WTC11 (cell line): Measurements from ENCODE around the gene DNAJA4. TPM values are rescaled to one million over a fixed set of nuclear protein-coding genes. Genes with fewer than 3 reads are reported as not detected.

Source experiments
- ATAC-seq: fragments of 200-7000 bp; cut with Tn5 transposase; 2 replicates; pipeline ENCODE4 v1.10.0; 2021; ENCODE audit warnings: mild to moderate bottlenecking, moderate library complexity
- CTCF ChIA-PET: fragments of 300-600 bp; sonication (Branson Sonifier 250); formaldehyde crosslinking; loops from one replicate; lab custom pipeline; 2021; ENCODE audit warnings: antibody characterized with exemption; lab: Charles Lee
- POLR2A ChIA-PET: fragments of 350-600 bp; sonication (Branson Sonifier 250); formaldehyde crosslinking; loops from one replicate; lab custom pipeline; 2021; ENCODE audit warnings: antibody characterized with exemption; lab: Charles Lee
- DNase-seq: peaks from one replicate; pipeline ENCODE4 v3.0.0; 2021; ENCODE audit warnings: low spot score
- H3K27ac Mint-ChIP-seq: 2 replicates; pipeline ENCODE4 v1.8.0; 2021; ENCODE audit warnings: mixed read lengths
- H3K27me3 Mint-ChIP-seq: 2 replicates; pipeline ENCODE4 v1.8.0; 2021; ENCODE audit warnings: low read depth, mild to moderate bottlenecking, moderate library complexity, mixed read lengths
- H3K36me3 Mint-ChIP-seq: 2 replicates; pipeline ENCODE4 v1.8.0; 2021; ENCODE audit warnings: mixed read lengths
- H3K4me1 Mint-ChIP-seq: 2 replicates; pipeline ENCODE4 v1.8.0; 2022; ENCODE audit warnings: mixed read lengths
- H3K4me3 Mint-ChIP-seq: 2 replicates; pipeline ENCODE4 v1.8.0; 2021; ENCODE audit warnings: mild to moderate bottlenecking, moderate library complexity, mixed read lengths
- H3K9me3 Mint-ChIP-seq: 2 replicates; pipeline ENCODE4 v1.8.0; 2021; ENCODE audit warnings: mixed read lengths
- E2F1 ChIP-seq: sonication (generic); formaldehyde crosslinking; IDR thresholded peaks from 2 replicates; pipeline ENCODE4 v1.8.0; 2022; ENCODE audit warnings: mild to moderate bottlenecking, missing genetic modification reagents
- GTF2I ChIP-seq: fragments of 250-450 bp; sonication (Bioruptor Pico); conservative IDR thresholded peaks from 2 replicates; pipeline ENCODE4 v1.4.0; 2021; ENCODE audit warnings: mild to moderate bottlenecking
- NR1H2 ChIP-seq: sonication (generic); formaldehyde crosslinking; IDR thresholded peaks from 2 replicates; pipeline ENCODE4 v1.9.0; 2021; ENCODE audit warnings: mild to moderate bottlenecking, moderate library complexity, missing genetic modification reagents
- RORB ChIP-seq: fragments of 250-450 bp; sonication (Bioruptor Pico); IDR thresholded peaks from 2 replicates; pipeline ENCODE4 v1.9.0; 2021; ENCODE audit warnings: mild to moderate bottlenecking
- ZNF219 ChIP-seq: sonication (generic); formaldehyde crosslinking; IDR thresholded peaks from 2 replicates; pipeline ENCODE4 v1.8.0; 2023; ENCODE audit warnings: missing genetic modification reagents, mild to moderate bottlenecking, borderline replicate concordance
- ZNF263 ChIP-seq: sonication (generic); formaldehyde crosslinking; IDR thresholded peaks from 2 replicates; pipeline ENCODE4 v1.8.1; 2022; ENCODE audit warnings: low read depth, mild to moderate bottlenecking, moderate library complexity, missing genetic modification reagents
- total RNA-seq: library from RNA; stranded (reverse); gene quantifications from 3 replicates; pipeline ENCODE4 v1.2.3, GENCODE V29; 2021
- TF ChIP-seq, protein P1 (sequence below): fragments of 250-450 bp; sonication (Bioruptor Pico); IDR thresholded peaks from 2 replicates; pipeline ENCODE4 v1.9.0; 2021; ENCODE audit warnings: mild to moderate bottlenecking
- TF ChIP-seq, protein P2 (sequence below): sonication (generic); formaldehyde crosslinking; IDR thresholded peaks from 2 replicates; pipeline ENCODE4 v1.8.0; 2022; ENCODE audit warnings: mild to moderate bottlenecking, missing genetic modification reagents
- TF ChIP-seq, protein P3 (sequence below): fragments of 250-450 bp; sonication (Bioruptor Pico); IDR thresholded peaks from 2 replicates; pipeline ENCODE4 v1.9.0; 2021; ENCODE audit warnings: mild to moderate bottlenecking
- TF ChIP-seq, protein P4 (sequence below): sonication (generic); formaldehyde crosslinking; IDR thresholded peaks from 2 replicates; pipeline ENCODE4 v1.8.1; 2022; ENCODE audit warnings: mild to moderate bottlenecking, missing genetic modification reagents, moderate library complexity, borderline replicate concordance

DNAJA4 gene
- total RNA-seq, 1 experiment from 2014 or later = 7.8 TPM

DNA sequence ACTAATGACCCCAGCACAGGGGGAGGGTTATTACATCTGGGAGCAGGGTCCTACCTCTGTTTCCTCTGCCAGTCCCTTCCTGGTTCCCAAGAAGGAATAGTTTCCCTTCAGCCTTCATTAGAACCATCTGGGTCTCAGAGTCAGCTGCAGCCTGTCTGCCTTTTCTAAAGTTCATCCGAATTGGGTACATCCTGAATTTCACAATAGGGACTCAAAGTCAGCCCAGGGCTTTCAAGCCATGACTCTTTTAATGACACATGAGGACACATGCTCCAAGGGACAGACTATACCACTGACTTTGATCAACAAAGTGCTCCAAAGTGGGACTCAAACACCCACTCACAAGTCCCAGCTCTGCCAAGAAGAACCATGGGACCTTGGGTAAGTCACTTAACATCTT is 63.1 kb downstream of the DNAJA4 start:
- Mint-ChIP-seq H3K9me3 (no peaks in the 10 kb centered on the region), H3K4me3 (no peak overlapping the region), H3K27me3 (no peaks in the 10 kb centered on the region), H3K36me3 (no peaks in the 10 kb centered on the region), H3K27ac (no peak overlapping the region), H3K4me1 (peaks cover 29% of the 10 kb centered on the region)
- no peak for DNase-seq
- POLR2A ChIA-PET = interaction anchor here (0.8 kb wide), 1 partner anchor 13 kb away, joined by 6 read pairs; the partner anchor contains the start of gene CRABP1
- no peak for ATAC-seq
- CTCF ChIA-PET = interaction anchor here (0.6 to 1.2 kb wide), 2 partner anchors 95 to 191 kb away, joined by 3 read pairs; no protein-coding TSS in a partner anchor
- TF ChIP-seq GTF2I (no peak), NR1H2 (no peak), E2F1 (CRISPR knock-in tag) (no peak), ZNF263 (no peak), RORB (CRISPR knock-in tag) (no peak)
- TF ChIP-seq, protein P1, sequence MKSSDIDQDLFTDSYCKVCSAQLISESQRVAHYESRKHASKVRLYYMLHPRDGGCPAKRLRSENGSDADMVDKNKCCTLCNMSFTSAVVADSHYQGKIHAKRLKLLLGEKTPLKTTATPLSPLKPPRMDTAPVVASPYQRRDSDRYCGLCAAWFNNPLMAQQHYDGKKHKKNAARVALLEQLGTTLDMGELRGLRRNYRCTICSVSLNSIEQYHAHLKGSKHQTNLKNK (CRISPR knock-in tag) = no peak
- TF ChIP-seq, protein P2, sequence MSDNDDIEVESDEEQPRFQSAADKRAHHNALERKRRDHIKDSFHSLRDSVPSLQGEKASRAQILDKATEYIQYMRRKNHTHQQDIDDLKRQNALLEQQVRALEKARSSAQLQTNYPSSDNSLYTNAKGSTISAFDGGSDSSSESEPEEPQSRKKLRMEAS (CRISPR knock-in tag) = no peak
- TF ChIP-seq, protein P3, sequence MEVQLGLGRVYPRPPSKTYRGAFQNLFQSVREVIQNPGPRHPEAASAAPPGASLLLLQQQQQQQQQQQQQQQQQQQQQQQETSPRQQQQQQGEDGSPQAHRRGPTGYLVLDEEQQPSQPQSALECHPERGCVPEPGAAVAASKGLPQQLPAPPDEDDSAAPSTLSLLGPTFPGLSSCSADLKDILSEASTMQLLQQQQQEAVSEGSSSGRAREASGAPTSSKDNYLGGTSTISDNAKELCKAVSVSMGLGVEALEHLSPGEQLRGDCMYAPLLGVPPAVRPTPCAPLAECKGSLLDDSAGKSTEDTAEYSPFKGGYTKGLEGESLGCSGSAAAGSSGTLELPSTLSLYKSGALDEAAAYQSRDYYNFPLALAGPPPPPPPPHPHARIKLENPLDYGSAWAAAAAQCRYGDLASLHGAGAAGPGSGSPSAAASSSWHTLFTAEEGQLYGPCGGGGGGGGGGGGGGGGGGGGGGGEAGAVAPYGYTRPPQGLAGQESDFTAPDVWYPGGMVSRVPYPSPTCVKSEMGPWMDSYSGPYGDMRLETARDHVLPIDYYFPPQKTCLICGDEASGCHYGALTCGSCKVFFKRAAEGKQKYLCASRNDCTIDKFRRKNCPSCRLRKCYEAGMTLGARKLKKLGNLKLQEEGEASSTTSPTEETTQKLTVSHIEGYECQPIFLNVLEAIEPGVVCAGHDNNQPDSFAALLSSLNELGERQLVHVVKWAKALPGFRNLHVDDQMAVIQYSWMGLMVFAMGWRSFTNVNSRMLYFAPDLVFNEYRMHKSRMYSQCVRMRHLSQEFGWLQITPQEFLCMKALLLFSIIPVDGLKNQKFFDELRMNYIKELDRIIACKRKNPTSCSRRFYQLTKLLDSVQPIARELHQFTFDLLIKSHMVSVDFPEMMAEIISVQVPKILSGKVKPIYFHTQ (CRISPR knock-in tag) = no peak
- TF ChIP-seq, protein P4, sequence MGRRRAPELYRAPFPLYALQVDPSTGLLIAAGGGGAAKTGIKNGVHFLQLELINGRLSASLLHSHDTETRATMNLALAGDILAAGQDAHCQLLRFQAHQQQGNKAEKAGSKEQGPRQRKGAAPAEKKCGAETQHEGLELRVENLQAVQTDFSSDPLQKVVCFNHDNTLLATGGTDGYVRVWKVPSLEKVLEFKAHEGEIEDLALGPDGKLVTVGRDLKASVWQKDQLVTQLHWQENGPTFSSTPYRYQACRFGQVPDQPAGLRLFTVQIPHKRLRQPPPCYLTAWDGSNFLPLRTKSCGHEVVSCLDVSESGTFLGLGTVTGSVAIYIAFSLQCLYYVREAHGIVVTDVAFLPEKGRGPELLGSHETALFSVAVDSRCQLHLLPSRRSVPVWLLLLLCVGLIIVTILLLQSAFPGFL = no peak

GRCh38 chr15:78329625-78330024 is 65.3 kb downstream of the DNAJA4 start:
- CTCF ChIA-PET = interaction anchor here (1.4 to 1.7 kb wide), 2 partner anchors 13 to 93 kb away, joined by 4 read pairs; no protein-coding TSS in a partner anchor
- ATAC-seq = no peak
- H3K36me3 Mint-ChIP-seq = no peaks in the 10 kb centered on the region
- no peak overlapping the region for H3K4me3 Mint-ChIP-seq
- H3K27me3 Mint-ChIP-seq = no peaks in the 10 kb centered on the region
- H3K4me1 Mint-ChIP-seq = peaks cover 10% of the 10 kb centered on the region
- no peak for TF ChIP-seq ZNF219 (CRISPR knock-in tag)
- no peak overlapping the region for H3K27ac Mint-ChIP-seq
- POLR2A ChIA-PET = no interaction called here
- H3K9me3 Mint-ChIP-seq = no peaks in the 10 kb centered on the region
- DNase-seq = no peak

Other genes with a start within 250 kb of the DNAJA4 start
- 15.2 to 18.3 TPM (median 16.8 TPM) in 3 replicates for gene TBC1D2B, start 186.9 kb upstream of the DNAJA4 start, total RNA-seq
- gene SH2D7, start 172.0 kb upstream of the DNAJA4 start, total RNA-seq = not detected in 3 replicates
- gene CIB2, start 133.1 kb upstream of the DNAJA4 start, total RNA-seq = 45.2 to 56.4 TPM (median 56.2 TPM) in 3 replicates
- 37.8 to 56.6 TPM (median 38.5 TPM) in 3 replicates for gene IDH3A, start 115.2 kb upstream of the DNAJA4 start, total RNA-seq
- gene ACSBG1, start 30.0 kb upstream of the DNAJA4 start, total RNA-seq = 4.1 to 5.8 TPM (median 5.0 TPM) in 3 replicates
- gene SKIC8, start 35.0 kb downstream of the DNAJA4 start, total RNA-seq = 49.5 to 55.6 TPM (median 50.9 TPM) in 3 replicates
- gene CRABP1, start 75.8 kb downstream of the DNAJA4 start, total RNA-seq = 374 to 444 TPM (median 377 TPM) in 3 replicates
- gene IREB2, start 173.7 kb downstream of the DNAJA4 start, total RNA-seq = 86.0 to 89.5 TPM (median 89.3 TPM) in 3 replicates
- gene HYKK, start 243.0 kb downstream of the DNAJA4 start, total RNA-seq = 3.1 to 4.9 TPM (median 4.4 TPM) in 3 replicates